Measurements from ENCODE around the gene VPREB3. TPM values are rescaled to one million over a fixed set of nuclear protein-coding genes. Genes with fewer than 3 reads are reported as not detected.

Gene VPREB3
- total and polyA plus RNA-seq, 4 donors = 0.69 to 3.2 (median 1.8) TPM; not detected in 1

- H3K27ac ChIP-seq (ENCODE audit: low read depth in 1 of 2, low read length in 2 of 2) = no peak overlapping the region
- no peak overlapping the region for H3K9ac ChIP-seq (ENCODE audit: low read depth in 1 of 2, low read length in 2 of 2)
- no peaks in the 10 kb centered on the region for H3K36me3 ChIP-seq (ENCODE audit: control insufficient read depth in 4 of 4, insufficient read depth in 3 of 4, low read depth in 1 of 4, low read length in 3 of 4)
- no peak for DNase-seq (ENCODE audit: low spot score)
- peaks cover 12 to 34% (median 24%) of the 10 kb centered on the region in 4 donors for H3K4me1 ChIP-seq (ENCODE audit: control insufficient read depth in 4 of 4, insufficient read depth in 4 of 4, low read length in 3 of 4)
- H3K9me3 ChIP-seq (ENCODE audit: control insufficient read depth in 4 of 4, low read length in 3 of 4) = no peaks in the 10 kb centered on the region
- TF ChIP-seq HNF4G (IDR thresholded peaks at IDR 0.05) (no peak), RXRA (IDR thresholded peaks at IDR 0.05) (no peak), SP1 (IDR thresholded peaks at IDR 0.05) (no peak), FOXA1 (IDR thresholded peaks at IDR 0.05) (no peak), TAF1 (conservative IDR thresholded peaks at IDR 0.05) (no peak), YY1 (IDR thresholded peaks at IDR 0.05) (no peak), FOXA2 (IDR thresholded peaks at IDR 0.05) (no peak), JUND (IDR thresholded peaks at IDR 0.05) (no peak), ATF3 (IDR thresholded peaks at IDR 0.05) (no peak), EGR1 (IDR thresholded peaks at IDR 0.05; ENCODE audit: low read depth in 2 of 2) (no peak), CTCF (IDR thresholded peaks at IDR 0.05; ENCODE audit: low read depth, low read length, missing input control) (no peak), REST (IDR thresholded peaks at IDR 0.05) (no peak), GABPA (IDR thresholded peaks at IDR 0.05 in 1 of 2, conservative IDR thresholded peaks at IDR 0.05 in 1 of 2) (no peak), MAX (IDR thresholded peaks at IDR 0.05) (no peak), HNF4A (conservative IDR thresholded peaks at IDR 0.05) (no peak)
- H3K27me3 ChIP-seq (ENCODE audit: control insufficient read depth in 4 of 4, insufficient read depth in 4 of 4, low read length in 3 of 4) = no peaks in the 10 kb centered on the region
- no peak overlapping the region for H3K4me3 ChIP-seq (ENCODE audit: low read depth in 1 of 3, low read length in 3 of 3)
- WGBS = 100% methylated on average over 1 of the region's 1 CpG
These were observed 28.5 kb upstream of the VPREB3 start for GRCh38 chr22:23782703-23783102.

DNA sequence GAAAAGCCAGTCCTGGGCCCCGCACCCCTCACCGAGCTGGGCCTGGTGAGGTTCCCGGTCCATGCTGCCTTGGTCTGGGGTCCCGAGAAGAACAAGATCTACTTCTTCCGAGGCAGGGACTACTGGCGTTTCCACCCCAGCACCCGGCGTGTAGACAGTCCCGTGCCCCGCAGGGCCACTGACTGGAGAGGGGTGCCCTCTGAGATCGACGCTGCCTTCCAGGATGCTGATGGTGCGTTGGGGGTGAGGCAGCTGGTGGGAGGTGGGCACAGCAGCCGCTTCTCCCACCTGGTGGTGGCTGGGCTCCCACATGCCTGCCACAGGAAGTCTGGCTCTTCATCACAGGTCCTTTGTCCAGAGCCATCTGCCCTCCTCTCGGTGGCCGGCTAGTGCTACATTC, 28.0 kb upstream of the VPREB3 start:
- Histone ChIP-seq H3K9me3 (ENCODE audit: control insufficient read depth in 4 of 4, low read length in 3 of 4) (no peaks in the 10 kb centered on the region), H3K4me1 (ENCODE audit: control insufficient read depth in 4 of 4, insufficient read depth in 4 of 4, low read length in 3 of 4) (peaks cover 12 to 31% (median 22%) of the 10 kb centered on the region in 4 donors), H3K9ac (ENCODE audit: low read depth in 1 of 2, low read length in 2 of 2) (no peak overlapping the region), H3K36me3 (ENCODE audit: control insufficient read depth in 4 of 4, insufficient read depth in 3 of 4, low read depth in 1 of 4, low read length in 3 of 4) (no peaks in the 10 kb centered on the region), H3K27me3 (ENCODE audit: control insufficient read depth in 4 of 4, insufficient read depth in 4 of 4, low read length in 3 of 4) (no peaks in the 10 kb centered on the region), H3K27ac (ENCODE audit: low read depth in 1 of 2, low read length in 2 of 2) (no peak overlapping the region), H3K4me3 (ENCODE audit: low read depth in 1 of 3, low read length in 3 of 3) (no peak overlapping the region)
- WGBS = 95% methylated on average over 16 of the region's 16 CpGs
- DNase-seq (ENCODE audit: low spot score) = no peak
- TF ChIP-seq REST (IDR thresholded peaks at IDR 0.05) (no peak), FOXA2 (IDR thresholded peaks at IDR 0.05) (no peak), NR2F2 (IDR thresholded peaks at IDR 0.05) (no peak), YY1 (IDR thresholded peaks at IDR 0.05) (no peak), ATF3 (IDR thresholded peaks at IDR 0.05) (no peak), HNF4A (conservative IDR thresholded peaks at IDR 0.05) (no peak), HNF4G (IDR thresholded peaks at IDR 0.05) (no peak), RAD21 (IDR thresholded peaks at IDR 0.05) (no peak), FOXA1 (IDR thresholded peaks at IDR 0.05) (no peak), CTCF (IDR thresholded peaks at IDR 0.05; ENCODE audit: low read depth, low read length, missing input control) (no peak)
